HG02981 (cell line): Measurements from ENCODE around the gene PARS2.

Experiments
- ATAC-seq: cut with Tn5 transposase; IDR thresholded peaks from one replicate; pipeline ENCODE4 v1.9.1; 2021; ENCODE audit warnings: mild to moderate bottlenecking, moderate library complexity; ENCODE audit not compliant: unreplicated experiment

The PARS2 gene

DNA sequence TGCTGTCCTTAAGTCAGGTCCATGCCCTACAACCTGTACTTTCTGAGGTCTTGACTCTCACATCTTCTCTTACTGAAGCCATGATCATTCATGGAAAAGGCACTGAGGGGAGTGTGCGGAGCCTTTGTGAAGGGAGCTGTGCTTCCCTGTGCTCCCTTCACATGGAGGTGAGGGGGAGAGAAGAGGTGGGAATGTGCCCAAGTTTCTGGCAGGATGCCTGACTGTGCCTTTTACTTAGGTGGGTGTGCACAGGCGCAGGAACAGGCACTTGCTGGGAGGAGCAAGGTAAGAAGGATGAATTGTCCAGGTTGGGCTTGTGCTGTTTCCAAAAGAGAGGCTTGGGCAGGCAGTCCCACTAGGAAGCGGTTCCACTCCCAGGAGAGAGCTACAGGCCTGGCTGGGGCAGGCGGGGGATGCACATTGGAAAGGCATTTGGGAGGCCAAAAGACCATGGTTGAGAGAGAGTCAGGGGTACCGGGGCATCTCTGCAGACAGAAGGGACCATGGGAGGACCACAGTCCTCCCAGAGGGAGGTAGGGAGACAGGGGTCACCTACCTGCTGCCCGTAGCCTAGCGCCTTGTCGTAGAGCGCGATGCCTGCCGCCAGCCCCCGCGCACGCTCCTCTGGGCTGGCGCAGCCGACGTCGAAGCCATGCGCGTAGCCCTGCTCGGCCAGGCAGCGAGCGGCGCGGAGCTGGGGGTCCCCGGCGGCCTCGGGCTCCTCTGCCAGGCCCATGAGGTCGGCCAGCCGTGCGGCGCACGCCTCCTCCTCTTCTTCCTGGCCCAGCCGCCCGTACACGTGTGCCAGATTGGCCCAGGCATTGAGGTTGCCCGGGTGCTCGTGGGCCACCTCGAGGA, 35.9 kb upstream of the PARS2 start:
- no peak for ATAC-seq

GRCh38 chr1:54798769-54799641, 34.7 kb upstream of the PARS2 start:
- ATAC-seq, result no peak

DNA sequence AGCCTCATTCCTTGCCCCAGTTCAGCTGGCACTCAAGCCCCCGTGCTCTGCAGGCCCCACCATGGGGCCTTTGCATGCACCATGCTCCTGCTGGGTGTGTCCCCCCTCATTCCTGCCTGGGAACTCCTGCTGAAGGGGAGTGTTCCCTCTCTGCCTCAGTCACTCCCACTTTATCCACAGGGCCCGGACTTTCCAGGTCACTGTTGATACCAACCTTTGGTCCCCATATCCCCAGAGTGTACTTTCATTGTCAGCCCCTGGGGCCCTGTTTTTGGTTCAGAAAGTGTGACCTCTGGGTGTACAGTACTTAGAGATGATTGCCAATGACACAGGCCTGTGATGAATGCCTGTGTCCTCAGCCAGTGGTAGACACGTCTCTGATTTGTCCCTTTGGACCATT, 33.9 kb upstream of the PARS2 start:
- ATAC-seq, result no peak

GRCh38 chr1:54796902-54797301, 32.6 kb upstream of the PARS2 start:
- no peak for ATAC-seq

- ATAC-seq, result no peak
Measured at GRCh38 chr1:54795841-54796468, 31.6 kb upstream of the PARS2 start.

GRCh38 chr1:54795356-54795665, 31.0 kb upstream of the PARS2 start:
- no peak for ATAC-seq

GRCh38 chr1:54794451-54795355, 30.4 kb upstream of the PARS2 start:
- ATAC-seq, result no peak

DNA sequence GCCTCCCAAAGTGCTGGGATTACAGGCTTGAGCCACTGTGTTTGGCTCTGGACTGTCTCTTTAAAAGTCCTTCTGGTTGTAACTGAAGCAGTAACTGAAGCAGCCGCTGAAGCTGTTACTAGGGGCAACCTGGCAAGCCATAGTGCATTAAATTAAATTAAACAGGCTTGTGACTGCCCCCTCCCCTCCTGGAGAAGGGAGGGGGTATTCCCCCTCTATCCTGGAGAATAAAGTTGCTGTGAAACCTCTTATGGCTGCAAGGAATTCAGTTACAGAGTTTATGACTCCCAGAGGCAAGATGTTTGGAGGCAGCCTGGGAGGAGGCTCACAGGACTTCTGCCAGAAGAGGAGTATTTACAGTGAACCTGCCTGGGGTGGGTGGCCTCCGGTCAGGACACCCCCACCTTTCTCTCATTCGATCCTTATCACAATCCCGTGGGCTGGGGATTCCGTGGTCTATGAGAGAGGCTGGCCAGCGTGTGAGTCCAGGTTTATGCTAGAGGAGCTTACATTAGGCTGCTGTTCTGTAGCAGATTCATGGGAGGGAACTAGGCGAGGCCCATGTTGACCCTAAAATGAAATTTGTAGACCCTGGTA, 28.5 kb upstream of the PARS2 start:
- no peak for ATAC-seq

GRCh38 chr1:54791880-54792522, 27.7 kb upstream of the PARS2 start:
- no peak for ATAC-seq

- ATAC-seq, result no peak
Measured at GRCh38 chr1:54788459-54788858, 24.1 kb upstream of the PARS2 start.

- ATAC-seq, result no peak
Measured at GRCh38 chr1:54787604-54788003, 23.3 kb upstream of the PARS2 start.

- ATAC-seq, result no peak
Measured at GRCh38 chr1:54786778-54787177, 22.5 kb upstream of the PARS2 start.

DNA sequence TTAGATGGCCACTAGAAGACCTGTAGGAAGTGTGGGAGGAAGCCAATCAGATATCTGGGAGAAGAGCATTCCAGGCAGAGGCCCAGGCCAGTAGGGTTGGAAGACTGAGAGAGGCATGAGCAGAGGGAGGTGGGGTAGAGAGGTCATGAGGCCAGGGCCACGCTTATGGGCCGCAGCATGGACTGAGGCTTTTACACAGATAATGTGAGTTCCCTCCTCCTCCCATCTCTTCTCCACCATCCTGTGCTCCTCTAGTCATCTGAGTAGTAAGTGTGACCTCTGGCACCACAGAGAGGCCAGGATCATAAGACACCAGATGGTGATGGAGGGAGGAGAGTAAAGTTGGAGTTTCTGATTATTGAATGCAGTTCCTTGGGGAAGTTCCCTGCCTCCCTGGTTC, 19.7 kb upstream of the PARS2 start:
- ATAC-seq, result no peak

GRCh38 chr1:54782588-54782987, 18.3 kb upstream of the PARS2 start:
- no peak for ATAC-seq

- ATAC-seq, result no peak
Measured at GRCh38 chr1:54782156-54782555, 17.8 kb upstream of the PARS2 start.

DNA sequence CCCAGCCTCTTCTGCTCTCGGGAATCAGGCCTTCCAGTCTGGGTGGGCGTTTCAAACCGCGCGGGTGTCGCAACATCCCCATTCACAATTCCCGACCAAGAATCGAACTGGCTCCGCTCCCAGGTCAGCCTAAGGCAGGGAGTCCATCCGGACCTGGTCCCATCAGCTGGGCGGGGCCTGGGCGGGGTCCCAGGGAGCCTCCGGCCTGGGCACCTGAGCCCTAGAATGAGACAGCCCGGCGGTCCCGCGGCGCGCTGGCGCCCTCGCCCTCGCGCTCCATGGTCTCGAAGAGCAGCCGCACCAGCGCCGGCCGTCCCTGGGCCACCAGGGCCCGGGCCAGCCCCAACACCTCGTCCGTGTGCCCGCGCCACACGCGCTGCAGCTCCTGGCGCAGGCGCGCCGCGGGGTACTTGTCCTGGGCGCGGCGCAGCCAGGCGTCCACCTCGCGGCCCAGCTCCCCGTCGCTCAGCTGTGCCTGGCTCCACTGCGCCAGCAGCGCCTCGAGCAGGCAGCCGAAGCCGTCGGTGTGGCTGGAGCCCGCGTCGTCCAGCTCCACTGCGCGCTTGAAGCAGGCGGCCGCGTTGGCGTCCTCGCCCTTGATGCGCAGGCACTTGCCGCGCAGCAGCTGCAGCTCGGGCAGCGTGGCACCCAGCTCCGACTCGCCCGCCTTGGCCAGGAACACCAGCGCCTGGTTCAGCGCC, 16.9 kb upstream of the PARS2 start:
- ATAC-seq, result no peak

DNA sequence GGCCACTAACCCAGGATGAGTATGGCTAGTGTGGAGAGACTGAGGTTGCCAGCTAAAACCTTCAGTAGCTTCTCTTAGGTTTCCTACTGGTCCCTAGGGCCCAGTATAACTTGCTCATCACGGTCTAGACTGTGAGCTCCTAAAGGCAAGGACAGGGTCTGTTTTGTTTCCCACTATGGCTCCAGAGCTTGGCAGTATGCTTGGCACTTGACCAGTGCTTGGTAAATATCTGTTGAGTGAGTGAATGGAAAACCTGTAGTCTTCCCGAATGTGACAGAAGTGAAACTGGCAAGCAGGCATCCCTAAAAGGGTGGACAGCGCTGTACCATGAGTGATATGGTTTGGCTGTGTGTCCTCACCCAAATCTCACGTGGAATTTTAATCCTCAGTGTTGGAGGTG, 13.1 kb upstream of the PARS2 start:
- no peak for ATAC-seq

- ATAC-seq, result no peak
Measured at GRCh38 chr1:54777011-54777410, 12.7 kb upstream of the PARS2 start.
